Measurements from ENCODE around the gene TSBP1. TPM values are rescaled to one million over a fixed set of nuclear protein-coding genes. Genes with fewer than 3 reads are reported as not detected.
"Not testable (repeated sequence)": the region's sequence is repeated elsewhere in the genome, so short reads cannot be mapped to it uniquely, and the experiment has no call there.

Gene TSBP1
- polyA plus RNA-seq, 3 donors = 0.11 to 0.74 (median 0.17) TPM

DNA sequence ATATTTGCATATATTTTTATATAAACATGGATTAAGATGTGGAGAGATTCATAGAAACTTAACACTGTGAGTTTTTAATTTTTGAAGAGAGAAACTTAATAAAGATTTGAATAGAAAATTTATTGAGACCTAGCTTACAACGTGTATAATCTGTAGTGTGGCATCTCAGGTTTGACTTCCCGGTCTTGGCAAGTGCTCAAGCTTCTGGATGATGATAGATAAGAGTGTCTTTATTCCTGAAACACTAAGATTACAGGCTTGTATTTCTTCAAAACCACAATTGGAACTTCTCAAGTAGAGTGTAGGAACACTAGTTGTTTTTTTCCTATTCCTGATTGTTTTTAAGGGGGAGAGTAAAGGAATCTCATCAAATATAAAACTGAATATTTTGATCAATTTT is 83.3 kb downstream of the TSBP1 start:
- no peak for DNase-seq

DNA sequence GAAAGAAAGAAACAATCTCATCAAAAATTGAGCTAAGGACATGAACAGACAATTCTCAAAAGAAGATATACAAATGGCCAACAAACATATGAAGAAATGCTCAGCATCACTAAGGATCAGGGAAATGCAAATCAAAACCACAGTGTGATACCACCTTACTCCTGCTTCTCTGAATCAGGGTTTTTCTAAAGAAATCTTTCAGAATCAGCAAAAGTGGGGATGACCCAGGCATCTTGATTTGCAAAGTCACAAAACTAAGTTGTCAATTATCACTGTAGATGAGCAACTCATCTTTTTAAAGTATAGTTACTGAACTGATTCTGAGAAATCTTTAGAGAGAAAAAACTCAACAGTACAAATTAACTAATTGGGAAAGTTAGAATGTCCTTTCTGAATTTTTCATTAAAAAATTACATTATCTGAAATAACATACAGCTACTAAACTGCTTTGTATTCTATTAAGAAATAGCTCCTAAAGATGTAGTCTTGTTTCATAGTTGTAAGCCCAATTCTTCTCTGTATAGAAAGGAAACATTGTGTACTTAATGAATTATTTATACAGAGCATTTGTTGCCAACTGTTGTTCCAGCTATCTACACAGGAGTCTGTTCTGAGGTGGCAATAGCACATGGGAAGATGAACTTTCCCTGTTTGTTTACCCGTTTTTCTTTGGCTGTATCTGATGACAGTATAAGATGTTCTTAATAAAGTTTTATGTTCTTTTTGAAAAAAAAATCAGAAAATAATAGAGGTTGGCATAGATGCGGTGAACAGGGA is 97.7 kb downstream of the TSBP1 start:
- DNase-seq = not testable (repeated sequence)

DNA sequence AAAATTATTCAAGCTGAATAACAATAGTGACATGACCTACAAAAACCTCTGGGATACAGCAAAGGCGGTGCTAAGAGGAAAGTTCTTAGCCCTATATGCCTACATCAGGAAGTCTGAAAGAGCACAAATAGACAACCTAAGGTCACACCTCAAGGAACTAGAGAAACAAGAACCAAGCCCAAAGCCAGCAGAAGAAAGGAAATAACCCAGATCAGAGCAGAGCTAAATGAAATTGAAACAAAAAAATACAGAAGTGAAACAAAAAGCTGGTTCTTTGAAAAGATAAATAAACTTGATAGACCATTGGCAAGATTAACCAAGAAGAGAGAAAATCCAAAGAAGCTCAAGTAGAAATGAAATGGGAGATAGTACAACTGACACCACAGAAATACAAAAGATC is 100.3 kb downstream of the TSBP1 start:
- DNase-seq = no peak

DNA sequence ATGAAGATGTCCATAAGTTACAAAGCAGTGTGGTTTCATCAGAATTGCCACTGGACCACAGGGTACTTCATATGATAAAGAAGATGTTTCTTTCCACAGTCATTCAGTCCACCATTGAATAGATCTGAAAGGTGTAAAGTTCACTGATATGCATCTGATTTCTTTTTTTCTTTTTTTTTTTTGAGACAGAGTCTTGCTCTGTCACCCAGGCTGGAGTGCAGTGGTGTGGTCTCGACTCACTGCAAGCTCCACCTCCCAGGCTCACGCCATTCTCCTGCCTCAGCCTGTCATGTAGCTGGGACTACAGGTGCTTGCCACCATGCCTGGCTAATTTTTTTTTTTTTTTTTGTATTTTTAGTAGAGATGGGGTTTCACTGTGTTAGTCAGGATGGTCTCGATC is 103.2 kb downstream of the TSBP1 start:
- not testable (repeated sequence) for DNase-seq

DNA sequence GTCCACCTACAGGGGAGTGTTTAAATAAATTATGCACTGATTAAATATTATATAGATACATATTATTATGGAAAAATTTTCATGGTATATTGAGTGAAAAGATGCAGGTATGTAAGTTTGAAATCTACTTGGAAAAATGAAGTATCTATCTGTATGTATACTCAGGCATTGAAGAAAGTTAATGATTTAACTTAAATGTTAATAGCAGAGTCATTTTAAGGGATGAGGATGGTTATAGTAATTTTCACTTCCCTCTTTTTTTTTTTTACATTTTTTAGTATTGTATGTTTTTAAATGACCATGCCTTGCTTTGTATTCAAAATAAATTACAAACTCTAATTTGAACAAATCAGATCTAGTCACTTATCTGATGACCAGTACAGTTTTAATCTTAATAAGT is 104.7 kb downstream of the TSBP1 start:
- DNase-seq = no peak

DNA sequence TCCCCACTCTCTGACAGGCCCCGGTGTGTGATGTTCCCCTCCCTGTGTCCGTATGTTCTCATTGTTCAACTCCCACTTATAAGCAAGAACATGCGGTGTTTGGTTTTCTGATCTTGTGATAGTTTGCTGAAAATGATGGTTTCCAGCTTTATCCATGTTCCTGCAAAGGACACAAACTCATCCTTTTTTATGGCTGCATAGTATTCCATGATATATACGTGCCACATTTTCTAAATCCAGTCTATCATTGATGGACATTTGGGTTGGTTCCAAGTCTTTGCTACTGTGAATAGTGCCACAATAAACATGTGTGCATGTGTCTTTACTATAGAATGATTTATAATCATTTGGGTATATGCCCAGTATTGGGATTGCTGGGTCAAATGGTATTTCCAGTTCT is 114.4 kb downstream of the TSBP1 start:
- not testable (repeated sequence) for DNase-seq

DNA sequence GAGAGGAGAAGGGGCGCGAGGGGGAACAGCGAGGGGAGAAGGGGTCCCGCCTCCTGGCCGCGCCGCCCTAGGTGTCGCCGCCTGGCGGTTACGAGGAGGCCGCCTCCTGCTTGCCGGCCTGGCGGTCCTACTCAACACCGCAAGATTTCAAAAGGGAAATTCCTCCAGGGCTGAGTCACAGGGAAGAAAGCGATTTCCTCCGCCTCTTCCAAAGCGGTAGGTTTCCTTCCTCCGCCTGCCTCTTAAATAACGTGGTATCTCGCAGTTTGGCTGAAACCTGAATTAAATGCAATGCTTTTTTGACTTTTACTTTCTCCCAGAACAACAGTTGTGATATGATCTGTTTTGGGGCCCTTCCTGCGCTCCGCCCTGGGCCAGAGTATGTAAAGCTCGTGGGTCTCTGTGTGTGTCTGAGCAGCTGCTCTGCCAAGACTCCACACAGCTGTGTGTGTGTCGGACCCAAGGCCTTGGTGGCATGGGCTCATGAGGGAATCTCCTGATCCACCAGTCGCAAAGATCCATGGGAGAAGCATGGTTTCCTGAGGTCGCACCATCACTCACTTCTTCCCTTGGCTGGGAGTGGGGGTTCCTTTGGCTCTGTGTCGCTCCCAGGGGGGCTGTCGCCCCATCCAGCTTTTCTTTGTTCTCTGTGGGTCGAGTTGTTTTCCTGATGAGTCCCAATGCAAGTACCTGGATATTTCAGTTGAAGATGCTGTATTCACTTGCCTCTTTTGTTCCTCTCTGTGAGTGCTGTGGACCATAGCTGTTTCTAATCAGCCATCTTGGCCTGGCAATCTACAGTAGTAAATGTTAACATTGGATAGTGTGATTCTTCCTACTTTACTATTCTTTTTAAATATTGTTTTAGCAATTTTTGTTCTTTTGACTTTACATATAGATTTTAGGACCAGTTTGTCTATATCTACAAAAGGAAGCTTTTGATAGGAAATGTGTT is 116.2 kb downstream of the TSBP1 start:
- peak; percentile 76 for DNase-seq

DNA sequence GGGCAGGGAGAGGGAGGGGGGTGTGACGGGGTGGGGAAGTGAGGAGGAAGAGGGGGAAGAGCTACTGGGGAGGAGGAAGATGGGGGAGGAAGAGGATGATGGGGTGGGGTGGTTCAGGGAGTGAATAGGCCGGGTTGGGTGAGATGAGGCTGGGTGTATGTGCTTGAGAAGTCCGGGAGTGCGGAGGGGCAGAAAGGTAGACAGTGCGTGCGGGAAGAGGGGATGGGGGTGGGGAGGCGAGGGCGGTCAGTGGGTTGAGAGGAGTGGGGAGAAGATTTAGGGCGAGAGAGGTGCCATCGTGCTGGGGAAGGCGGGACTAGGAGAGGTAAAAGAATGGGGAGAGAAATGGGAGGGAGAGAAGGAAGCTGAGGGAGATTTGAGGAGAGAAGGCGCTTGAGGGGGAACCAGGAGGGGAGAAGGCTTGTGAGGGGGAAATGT is 116.9 kb downstream of the TSBP1 start:
- DNase-seq = no peak

DNA sequence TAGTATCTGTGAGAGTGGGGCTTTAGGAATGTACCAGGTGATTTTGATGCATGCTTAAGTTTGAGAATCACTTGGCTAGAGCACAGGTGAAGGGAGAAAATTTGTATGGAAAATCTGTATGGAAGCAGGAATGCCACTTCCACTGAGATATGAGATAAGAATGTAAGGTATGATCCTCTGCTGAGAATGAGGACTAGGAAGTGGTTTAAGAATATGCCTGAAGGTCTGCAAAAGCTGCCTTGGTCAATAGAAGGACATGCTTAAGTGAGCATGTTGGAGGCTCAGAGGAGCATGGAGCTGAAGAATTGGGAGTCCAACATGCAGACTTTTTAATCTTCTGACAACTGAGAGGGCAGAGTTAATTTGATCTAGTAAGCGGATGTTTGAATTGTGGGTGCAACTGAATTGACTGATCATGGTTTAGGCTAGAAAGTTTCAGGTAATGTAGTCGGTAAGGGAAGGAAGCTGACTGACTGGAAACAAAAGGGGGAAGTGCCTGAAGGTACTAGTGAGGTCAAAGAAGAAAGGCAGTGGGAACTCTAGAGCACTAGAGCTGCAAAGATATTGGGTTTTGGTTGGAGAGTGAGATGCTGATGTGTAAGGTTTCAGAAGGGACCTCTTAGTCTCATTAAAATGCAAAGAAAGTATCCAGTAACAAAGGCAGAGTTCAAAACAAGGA is 119.2 kb downstream of the TSBP1 start:
- no peak for DNase-seq

DNA sequence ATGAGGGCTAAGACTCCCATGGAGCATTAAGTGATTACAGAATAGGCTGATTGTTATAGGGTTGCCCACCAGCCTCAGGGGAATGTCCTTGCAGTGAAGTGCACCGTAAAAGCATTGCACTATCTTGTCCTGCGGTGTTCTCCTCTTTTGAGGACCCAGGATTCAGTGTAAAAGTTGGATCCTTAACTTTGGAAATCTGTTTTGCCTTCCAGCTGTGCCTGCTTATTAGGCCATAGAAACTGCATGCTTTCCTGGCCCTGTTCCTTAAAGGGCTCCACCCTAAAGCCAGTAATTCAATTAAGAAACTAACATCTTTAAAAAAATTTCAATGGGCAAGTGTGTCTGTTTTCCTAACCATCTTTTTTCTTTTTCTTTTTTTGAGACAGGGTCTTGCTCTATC is 122.4 kb downstream of the TSBP1 start:
- DNase-seq = no peak

DNA sequence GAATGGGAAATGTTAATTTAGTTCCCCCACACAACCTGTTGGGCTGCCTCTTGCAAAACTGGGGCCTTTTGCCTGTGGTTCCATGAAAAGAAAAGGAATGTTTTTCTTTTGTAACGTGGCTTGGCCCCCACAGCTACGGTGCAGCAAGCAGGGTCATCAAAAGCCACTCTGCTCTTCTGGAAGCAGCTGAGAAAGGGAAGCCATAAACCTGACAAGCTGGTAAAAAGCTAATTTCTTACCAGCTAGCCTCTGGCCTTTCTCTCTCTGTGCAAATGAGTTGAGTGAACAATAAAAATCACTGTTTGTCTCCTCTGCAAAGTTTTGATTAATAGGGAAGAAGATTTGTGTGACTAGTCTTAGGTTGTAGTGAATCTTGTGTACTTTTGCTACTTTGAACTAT is 124.3 kb downstream of the TSBP1 start:
- peak; percentile 17 for DNase-seq

DNA sequence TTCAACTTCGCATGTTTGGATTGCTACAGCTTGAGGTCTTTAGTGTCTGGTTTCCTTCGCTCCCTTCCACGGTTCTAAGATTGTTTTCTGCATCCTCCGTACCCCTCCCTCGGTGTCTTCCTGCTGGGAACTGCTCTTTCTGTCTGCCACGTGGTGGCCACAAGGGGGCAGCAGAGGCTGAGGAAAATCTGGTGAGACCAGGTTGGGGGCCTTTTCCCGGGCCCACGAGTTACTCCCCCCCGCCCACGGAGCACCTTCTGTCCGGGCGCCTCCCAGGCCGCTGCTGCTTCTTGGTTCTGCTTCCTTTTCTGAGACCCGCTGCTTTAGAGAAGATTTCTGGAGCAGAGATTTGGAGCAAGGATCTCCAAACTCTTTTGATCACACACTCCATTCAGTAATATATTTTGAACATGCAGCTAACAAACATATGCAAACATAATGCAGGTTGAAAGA is 126.7 kb downstream of the TSBP1 start:
- DNase-seq = peak; percentile 84

DNA sequence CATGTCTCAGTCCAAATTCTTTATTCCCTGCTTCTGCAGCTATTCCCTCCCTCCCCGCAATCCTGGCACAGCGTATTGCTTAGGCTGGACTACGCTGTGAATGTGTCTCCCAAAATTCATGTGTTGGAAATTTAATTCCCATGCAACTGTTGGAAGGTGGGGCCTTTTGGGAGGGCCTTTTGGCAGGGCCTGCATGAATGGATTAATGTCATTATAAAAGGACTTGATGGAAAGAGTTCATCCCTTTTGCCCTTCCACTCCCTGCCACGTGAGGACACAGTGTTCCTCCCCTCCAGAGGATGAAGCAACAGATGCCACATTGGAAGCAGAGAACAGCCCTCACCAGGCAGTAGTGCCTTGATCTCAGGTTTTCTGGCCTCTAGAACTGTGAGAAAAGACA is 127.4 kb downstream of the TSBP1 start:
- DNase-seq = no peak

Other genes starting within 250 kb of the TSBP1 start
- gene ATF6B, start 243.7 kb downstream of the TSBP1 start, polyA plus RNA-seq (ENCODE audit: insufficient read length in 3 of 3) = 100 to 1,000 TPM in 1 of 3 donors, 10 to 100 TPM in 2; 89.8 to 114 (median 96.6) TPM
- 1 to 10 TPM; 7.9 to 9.4 (median 9.2) TPM for gene FKBPL, start 241.6 kb downstream of the TSBP1 start, polyA plus RNA-seq (ENCODE audit: insufficient read length in 3 of 3)
- gene PRRT1, start 220.0 kb downstream of the TSBP1 start, polyA plus RNA-seq (ENCODE audit: insufficient read length in 3 of 3) = 1 to 10 TPM; 2.2 to 3.9 (median 2.8) TPM
- 10 to 100 TPM; 34.4 to 56.0 (median 44.0) TPM for gene PPT2, start 217.8 kb downstream of the TSBP1 start, polyA plus RNA-seq (ENCODE audit: insufficient read length in 3 of 3)
- 10 to 100 TPM; 24.9 to 42.0 (median 35.8) TPM for gene EGFL8, start 207.3 kb downstream of the TSBP1 start, polyA plus RNA-seq (ENCODE audit: insufficient read length in 3 of 3)
- 100 to 1,000 TPM; 108 to 122 (median 116) TPM for gene AGPAT1, start 195.8 kb downstream of the TSBP1 start, polyA plus RNA-seq (ENCODE audit: insufficient read length in 3 of 3)
- 100 to 1,000 TPM in 2 of 3 donors, 10 to 100 TPM in 1; 95.0 to 110 (median 110) TPM for gene RNF5, start 193.5 kb downstream of the TSBP1 start, polyA plus RNA-seq (ENCODE audit: insufficient read length in 3 of 3)
- gene AGER, start 187.7 kb downstream of the TSBP1 start, polyA plus RNA-seq (ENCODE audit: insufficient read length in 3 of 3) = 10 to 100 TPM; 18.7 to 27.0 (median 26.8) TPM
- 100 to 1,000 TPM; 180 to 191 (median 190) TPM for gene PBX2, start 181.7 kb downstream of the TSBP1 start, polyA plus RNA-seq (ENCODE audit: insufficient read length in 3 of 3)
- 10 to 100 TPM; 10.0 to 12.9 (median 10.6) TPM for gene GPSM3, start 179.3 kb downstream of the TSBP1 start, polyA plus RNA-seq (ENCODE audit: insufficient read length in 3 of 3)
- gene NOTCH4, start 147.8 kb downstream of the TSBP1 start, polyA plus RNA-seq (ENCODE audit: insufficient read length in 3 of 3) = 10 to 100 TPM; 17.4 to 30.0 (median 24.5) TPM
- 1 to 10 TPM; 1.4 to 3.9 (median 3.4) TPM for gene BTNL2, start 35.3 kb upstream of the TSBP1 start, polyA plus RNA-seq (ENCODE audit: insufficient read length in 3 of 3)
- 10 to 100 TPM; 45.8 to 74.9 (median 58.4) TPM for gene HLA-DRA, start 68.0 kb upstream of the TSBP1 start, polyA plus RNA-seq (ENCODE audit: insufficient read length in 3 of 3)
- gene HLA-DRB5, start 158.4 kb upstream of the TSBP1 start, polyA plus RNA-seq (ENCODE audit: insufficient read length in 3 of 3) = 10 to 100 TPM in 2 of 3 donors, 1 to 10 TPM in 1; 2.3 to 30.7 (median 26.6) TPM
- 10 to 100 TPM; 23.9 to 53.1 (median 48.7) TPM for gene HLA-DRB1, start 217.9 kb upstream of the TSBP1 start, polyA plus RNA-seq (ENCODE audit: insufficient read length in 3 of 3)

Data from renal pelvis (tissue), 4 donors.